C4-2B (cell line): ENCODE data around the gene SRP9.

Experiments used
- H3K27ac ChIP-seq: fragments of 450-650 bp; 2 replicates; pipeline ENCODE4 v1.5.1; 2017
- ZFX ChIP-seq: fragments of 450-650 bp; IDR thresholded peaks from 2 replicates; pipeline ENCODE4 v1.6.1; 2017
- TF ChIP-seq, protein P1 (sequence below): fragments of 450-650 bp; conservative IDR thresholded peaks from 2 replicates; pipeline ENCODE4 v1.5.1; 2017; ENCODE audit warnings: mild to moderate bottlenecking

SRP9 gene

DNA sequence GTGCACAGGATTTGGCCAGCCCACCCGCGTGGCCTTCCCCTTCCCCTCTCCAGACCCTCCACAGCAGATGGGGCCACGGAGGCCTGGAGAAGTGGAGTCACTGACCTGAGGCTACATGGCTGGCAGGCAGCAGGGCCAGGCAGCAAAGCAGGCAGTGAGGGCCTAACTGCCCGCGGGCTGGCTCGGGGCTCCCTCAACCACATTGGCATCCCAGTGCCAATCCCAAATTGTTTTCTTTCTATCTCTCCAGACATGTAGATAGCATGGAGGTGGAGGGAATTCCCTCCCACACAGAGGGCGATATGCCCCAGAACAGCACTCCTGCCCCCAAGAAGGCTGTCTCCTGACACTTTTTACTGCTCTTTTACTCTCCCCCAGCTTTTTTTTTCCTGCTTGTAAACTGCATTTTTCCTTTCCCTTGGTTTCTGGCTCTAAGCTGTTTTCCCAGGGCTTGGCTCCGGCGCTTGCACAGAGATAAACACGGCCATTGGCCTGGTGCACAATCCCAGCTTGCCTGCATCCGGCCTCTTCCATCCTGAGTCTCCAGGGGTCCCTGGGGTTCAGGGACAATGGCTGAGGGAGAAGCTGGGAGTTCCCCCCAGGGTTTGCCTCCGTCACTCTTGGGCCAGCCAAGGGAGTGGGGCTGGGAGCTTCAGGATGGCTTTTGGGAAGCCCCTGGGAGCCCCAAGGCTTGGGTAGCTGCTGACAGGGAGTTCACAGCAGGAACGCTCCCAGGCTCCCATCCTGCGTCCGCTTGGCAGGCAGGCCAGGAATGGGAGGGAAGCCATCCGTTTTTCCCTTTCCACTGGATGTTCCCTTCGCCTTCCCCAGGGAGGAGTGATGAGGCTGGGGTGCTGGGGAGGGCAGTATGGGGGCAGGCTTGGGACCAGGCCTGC, 39.3 kb downstream of the SRP9 start:
- TF ChIP-seq, protein P1, sequence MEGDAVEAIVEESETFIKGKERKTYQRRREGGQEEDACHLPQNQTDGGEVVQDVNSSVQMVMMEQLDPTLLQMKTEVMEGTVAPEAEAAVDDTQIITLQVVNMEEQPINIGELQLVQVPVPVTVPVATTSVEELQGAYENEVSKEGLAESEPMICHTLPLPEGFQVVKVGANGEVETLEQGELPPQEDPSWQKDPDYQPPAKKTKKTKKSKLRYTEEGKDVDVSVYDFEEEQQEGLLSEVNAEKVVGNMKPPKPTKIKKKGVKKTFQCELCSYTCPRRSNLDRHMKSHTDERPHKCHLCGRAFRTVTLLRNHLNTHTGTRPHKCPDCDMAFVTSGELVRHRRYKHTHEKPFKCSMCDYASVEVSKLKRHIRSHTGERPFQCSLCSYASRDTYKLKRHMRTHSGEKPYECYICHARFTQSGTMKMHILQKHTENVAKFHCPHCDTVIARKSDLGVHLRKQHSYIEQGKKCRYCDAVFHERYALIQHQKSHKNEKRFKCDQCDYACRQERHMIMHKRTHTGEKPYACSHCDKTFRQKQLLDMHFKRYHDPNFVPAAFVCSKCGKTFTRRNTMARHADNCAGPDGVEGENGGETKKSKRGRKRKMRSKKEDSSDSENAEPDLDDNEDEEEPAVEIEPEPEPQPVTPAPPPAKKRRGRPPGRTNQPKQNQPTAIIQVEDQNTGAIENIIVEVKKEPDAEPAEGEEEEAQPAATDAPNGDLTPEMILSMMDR: no peak
- TF ChIP-seq ZFX: no peak

DNA sequence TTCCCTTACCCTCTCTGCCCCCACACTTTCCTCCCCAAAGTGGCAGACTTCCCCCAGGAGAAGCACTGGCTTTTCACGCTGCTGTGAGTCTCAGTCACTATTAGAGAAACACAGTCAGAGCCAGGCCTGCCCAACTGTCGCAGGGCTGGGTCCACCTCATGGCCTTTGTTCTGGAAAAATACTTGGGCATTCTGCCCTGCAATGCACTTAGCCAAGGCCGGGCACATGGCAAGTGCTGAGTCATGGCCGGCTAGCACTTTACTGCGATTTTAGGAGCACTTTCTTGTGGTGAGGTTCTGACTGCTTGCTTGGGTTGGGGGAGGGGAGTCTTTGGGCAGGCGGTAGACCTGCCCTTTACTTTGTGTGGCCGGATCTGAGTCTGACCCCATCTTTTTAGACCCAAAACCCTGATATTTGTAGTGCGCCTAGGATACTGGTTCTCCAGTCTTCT, 40.0 kb downstream of the SRP9 start:
- peak overlapping the region; percentile 93 for H3K27ac ChIP-seq
- TF ChIP-seq, protein P1: no peak
- TF ChIP-seq ZFX: no peak; the same call in 1 of the 2 replicates

More for the DNA sequence above, 39.3 kb downstream of the SRP9 start:
- H3K27ac ChIP-seq: peak overlapping the region; percentile 93

DNA sequence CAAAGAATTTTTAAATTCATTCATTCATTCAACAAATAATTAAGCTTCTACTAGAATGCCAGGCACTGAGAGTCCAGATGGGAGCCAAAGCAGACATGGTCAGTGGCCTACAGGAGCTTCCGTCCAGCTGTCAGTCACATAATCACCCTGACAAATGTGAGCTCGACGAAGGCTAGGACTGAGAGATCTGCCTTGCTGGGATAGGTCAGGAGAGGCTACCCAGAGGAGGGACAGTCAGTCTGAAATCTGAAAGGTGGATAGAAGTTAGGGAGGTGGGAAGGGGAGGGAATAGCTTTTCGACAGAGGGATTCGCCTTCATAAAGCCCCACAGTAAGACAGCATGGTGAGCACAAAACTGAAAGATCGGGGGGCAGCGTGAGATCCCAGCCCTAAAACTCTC, 40.6 kb downstream of the SRP9 start:
- TF ChIP-seq ZFX: no peak
- TF ChIP-seq, protein P1: no peak
- peak overlapping the region; percentile 93 for H3K27ac ChIP-seq

DNA sequence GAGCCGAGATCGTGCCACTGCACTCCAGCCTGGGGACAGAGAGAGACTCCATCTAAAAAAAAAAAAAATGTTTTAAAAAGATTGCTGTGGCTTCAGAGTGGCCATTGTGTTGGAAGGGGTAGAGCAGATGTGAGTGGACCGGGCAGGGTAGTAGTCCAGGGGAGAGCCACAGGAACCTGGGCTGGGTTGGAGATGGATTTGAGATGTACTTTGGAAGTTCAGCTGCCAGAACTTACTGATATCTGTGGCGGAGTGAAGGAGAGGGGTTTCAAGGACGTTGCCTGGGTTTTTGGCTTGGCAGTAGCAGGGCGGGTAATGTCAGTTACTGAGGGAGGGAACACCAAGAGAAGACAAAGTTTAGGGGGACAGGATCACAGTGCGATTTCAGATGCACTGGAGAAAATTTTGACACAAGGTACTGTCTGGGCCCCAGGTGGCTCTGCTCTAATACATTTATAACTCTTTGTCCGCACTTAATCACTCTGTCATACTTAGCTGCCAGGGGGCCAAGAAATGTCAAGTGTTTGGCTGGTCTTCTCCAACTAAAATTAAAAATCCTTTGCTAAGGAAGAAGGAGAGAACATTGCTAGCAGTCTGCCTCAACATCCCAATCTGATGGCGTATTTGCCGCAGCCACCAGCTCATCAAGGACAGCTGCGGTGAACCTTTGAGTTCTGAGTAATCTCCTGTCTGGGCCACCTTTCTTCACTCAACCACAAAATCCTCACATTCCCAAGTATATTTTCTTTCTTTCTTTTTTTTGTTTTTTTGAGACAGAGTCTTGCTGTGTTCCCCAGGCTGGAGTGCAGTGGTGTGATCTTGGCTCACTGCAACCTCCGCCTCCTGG, 41.9 kb downstream of the SRP9 start:
- no peak for TF ChIP-seq ZFX
- TF ChIP-seq, protein P1: no peak
- H3K27ac ChIP-seq: peak overlapping the region; percentile 93

DNA sequence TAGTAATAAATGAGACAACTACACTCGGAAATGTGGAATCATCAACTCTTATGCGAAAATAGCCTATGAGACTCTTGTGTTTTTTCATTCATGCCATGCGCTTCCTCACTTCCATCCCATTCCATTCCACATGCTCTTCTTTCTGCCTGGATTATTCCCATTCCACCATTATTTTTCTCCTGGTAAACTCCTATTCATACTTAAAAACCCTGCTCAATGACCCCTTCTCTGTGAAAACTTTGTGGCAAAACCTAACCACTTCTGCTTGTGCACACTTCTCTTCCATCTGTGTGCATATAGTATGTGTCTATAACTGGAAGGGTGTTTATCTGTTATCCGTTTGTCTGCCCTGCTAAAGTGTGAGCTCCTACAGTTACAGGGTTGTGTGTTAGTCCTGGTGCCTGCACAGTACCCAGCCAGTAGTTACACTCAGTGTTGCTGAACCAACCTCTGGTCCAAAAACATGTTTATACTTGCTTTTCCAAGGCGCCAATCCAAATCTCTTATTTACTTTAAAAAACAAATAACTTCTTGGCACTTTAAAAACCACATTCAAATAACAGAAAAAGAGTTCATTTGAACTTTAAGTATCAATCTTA, 43.0 kb downstream of the SRP9 start:
- H3K27ac ChIP-seq: peak overlapping the region; percentile 93
- TF ChIP-seq, protein P1: no peak
- no peak for TF ChIP-seq ZFX

DNA sequence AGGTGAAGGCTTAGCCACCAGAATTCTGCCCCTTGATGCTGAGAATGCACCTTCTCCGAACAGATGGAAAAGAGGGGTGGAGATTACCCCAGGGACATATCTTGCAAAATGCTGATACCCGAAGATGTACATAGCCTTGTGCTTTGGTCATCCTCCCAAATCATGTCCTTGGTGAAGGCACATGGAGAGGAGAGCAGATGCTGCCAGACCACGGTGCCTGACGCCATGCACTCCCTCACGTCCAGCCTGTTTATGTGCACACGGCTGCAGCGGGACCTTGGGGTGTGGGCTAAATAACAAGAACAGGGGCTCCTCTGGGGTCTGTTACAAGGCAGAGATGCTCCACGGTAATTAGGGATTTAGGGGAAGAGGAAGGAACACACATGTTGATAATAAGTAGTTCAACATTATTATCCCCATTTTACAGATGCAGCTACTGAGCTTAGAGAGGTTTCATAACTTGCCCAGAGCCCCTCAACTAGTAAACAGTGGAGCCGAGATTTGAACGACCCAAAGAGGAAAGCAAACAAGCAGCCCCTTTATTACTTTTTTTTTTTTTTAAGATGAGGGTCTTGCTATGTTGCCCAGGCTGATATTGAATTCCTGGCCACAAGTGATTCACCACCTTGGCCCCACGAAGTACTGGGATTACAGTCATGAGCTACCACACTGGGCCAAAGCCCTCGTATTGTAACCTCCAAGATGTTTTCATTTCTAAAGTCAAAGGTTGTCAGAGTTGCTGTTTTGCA, 45.2 kb downstream of the SRP9 start:
- TF ChIP-seq, protein P1: no peak
- TF ChIP-seq ZFX: no peak
- H3K27ac ChIP-seq: peak overlapping the region; percentile 49
